Left lobe of liver (tissue), 2 donors: ENCODE data around the gene RNF144B. TPM values are rescaled to one million over a fixed set of nuclear protein-coding genes. Genes with fewer than 3 reads are reported as not detected.
"Not testable (repeated sequence)": the region's sequence is repeated elsewhere in the genome, so short reads cannot be mapped to it uniquely, and the experiment has no call there.

Source experiments
- ATAC-seq: fragments of 200-7000 bp; cut with Tn5 transposase; one replicate; pipeline ENCODE4 v1.9.1; 2020; ENCODE audit warnings: mild to moderate bottlenecking, moderate library complexity
- DNase-seq: peaks from one replicate; pipeline ENCODE4 v3.0.0-alpha.2; 2020; ENCODE audit warnings: low spot score
- total RNA-seq: library from RNA; stranded (reverse); gene quantifications from one replicate; pipeline ENCODE4 v1.2.1, GENCODE V29; 2021
- donor health status: DM: no; HTN: no; CAD: no; lungs with moderate emphysema.
- donor health status: DM: no; HTN: yes; CAD: no.

RNF144B gene
- total RNA-seq, 1 donor from 2014 or later, result 17.5 TPM

DNA sequence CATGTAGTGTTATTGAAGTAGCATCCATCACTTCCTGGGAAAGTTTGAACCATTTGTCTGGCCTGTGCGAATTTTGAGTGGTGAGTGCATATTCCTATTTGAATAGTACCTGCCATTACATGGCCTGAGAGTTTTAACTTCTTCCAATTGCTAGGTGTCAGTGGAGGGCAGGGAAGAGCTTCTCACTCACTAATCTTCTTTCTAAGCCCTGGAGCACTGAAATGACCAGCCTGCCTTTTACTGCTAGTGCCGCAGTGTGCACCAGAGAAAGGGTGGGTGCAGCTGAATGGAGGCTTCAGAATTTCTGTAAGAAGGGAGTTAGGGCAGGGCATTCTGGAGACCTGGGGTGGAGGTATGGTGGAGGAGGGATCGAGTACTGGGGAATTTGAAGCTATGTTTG lies 45.5 kb downstream of the RNF144B start:
- ATAC-seq, result peak; percentile 22
- no peak for DNase-seq

DNA sequence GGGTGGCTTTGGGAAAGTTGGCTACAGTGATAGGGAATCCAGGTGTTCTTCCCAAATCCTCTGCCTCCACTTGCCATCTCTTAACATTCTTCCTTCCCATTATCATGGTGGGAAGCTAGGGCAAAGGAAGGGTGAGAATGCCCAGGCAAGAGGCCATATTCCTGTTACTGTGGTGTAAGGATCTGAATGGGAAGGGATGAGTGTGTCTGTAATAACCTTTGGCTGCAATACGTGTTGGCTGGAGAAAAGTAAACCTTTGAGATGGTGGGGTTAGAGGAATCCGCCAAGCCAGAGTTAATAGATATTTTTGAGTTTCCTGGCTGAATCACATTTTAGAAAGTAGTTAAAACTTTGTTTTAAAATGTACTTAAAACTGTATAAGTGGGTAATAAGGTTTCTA lies 45.9 kb downstream of the RNF144B start:
- peak; percentile 73 for ATAC-seq
- no peak for DNase-seq

DNA sequence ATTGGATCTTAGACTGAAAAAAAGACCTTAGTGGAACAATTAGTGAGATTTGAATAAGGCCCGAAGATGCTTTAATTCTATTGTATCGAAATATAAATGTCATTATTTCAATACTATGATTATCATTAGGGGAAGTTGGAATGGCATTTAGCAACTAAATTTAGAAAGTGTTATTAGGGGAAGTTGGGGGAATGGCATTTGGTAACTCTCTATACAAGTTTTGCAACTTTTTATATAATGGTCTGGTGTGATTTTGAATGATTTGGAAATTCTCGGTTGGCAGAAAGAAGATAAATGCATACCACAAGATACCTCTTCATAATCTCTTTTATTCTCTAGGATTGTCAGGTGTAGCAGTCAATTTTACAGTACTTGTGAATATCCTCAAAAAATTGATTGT lies 49.2 kb downstream of the RNF144B start:
- no peak for ATAC-seq

DNA sequence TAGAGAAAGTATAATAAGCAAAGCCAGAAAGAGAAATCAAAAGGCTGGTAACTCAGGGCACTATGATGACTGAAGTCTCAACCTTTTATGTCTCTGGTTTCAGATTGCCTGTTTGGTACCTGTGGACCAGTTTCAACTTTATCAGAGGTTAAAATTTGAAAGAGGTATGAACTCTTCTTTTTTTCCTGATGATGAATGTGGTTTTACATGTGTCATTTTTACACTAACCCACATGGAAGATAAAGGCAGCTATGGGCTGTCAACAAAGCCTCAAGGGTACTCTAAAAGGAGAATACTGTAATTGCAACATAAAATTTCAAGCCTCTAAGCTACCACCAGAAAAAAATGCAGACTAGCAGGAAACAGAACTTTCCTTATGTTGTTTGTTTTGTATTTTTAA lies 52.4 kb downstream of the RNF144B start:
- ATAC-seq (no peak), DNase-seq (no peak)

More for the DNA sequence above, 49.2 kb downstream of the RNF144B start:
- DNase-seq, result no peak

DNA sequence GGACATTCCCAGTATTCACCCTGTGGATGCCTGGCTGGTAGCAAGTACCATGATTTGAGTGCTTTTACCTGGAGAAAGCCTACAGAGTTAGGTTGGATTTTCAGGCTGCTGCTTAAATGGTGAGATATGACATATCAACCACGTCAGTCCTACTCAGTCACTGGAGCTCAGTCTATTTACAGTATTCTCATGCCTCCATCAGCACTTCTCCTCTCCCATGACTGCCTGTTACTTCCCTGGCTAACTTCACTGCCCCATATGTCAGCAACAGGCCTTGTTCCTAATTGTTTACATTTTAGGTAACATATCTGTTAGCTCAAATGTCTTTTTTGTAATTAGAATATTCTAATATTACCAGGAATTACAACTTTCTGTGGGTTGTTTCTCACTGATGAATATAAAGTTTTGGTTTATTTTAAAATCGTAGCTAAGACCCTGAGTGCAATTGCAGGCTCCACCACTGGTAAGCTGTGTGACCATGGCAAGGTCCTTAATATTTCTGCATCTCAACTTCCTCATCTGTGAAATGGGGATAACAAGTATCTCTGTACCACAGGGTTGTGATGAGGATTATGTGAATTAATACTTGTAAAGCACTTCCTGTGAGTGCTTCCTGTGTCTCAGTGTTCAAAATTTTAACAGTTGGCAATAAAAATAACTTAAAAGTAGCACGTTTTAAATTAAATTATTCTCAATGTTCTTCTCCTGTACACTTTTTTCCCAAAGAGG lies 54.3 kb downstream of the RNF144B start:
- no peak for DNase-seq
- ATAC-seq, result no peak

DNA sequence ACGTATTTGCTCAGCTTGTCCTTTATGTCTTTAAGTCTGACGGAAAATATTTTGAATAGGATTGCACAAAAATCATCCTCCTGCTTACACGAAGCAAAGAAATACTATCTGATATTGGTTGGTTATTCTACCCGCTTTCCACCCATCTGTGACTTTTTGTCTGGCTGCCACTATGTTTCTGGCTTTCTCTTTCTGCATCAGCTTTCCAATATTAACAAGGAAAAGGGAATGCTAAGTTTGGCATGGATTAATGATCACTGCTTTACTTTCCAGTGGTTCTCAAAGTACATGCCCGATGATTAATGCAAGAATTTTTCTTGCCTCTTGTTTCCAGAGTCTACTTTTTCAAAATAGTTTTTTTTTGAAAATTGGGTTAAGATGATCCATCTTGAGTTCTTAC lies 57.0 kb downstream of the RNF144B start:
- ATAC-seq, result no peak
- no peak for DNase-seq

DNA sequence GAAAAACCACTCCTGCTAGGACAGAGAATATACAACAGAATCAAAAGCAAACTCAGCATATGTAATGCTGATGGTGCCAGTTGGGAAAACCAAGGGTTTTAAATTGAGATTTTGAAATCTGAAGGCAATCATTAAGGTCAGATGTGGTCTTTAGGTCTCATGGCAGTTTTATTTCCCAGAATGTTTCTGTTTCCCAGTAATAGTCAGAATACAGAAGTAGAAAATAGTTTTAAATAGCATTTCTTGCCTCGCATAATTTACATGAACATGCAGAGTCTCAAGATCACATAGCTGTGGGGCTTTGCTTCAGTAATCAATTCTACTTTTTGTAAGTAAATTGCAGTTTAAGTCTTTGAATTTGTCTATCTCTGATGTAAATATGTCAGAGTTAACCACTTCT lies 58.1 kb downstream of the RNF144B start:
- DNase-seq (no peak), ATAC-seq (no peak)

DNA sequence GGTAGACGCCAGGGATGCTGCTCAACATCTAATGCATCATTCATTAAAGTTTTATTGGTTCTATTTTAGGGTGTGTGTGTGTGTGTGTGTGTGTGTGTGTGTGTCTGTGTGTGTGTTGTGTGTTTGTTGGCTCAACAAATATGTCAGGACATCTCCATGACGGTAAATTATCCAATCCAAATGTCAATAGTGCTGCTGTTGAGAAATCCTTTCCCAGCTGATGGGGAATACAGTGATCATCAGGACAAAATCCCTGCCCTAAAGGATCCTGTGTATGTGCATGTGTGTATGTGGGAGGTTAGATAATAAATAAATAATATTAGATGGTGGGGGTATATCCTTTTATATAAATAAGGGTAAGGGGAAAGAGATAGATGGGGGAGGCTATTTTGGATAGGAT lies 59.6 kb downstream of the RNF144B start:
- DNase-seq, result no peak
- ATAC-seq, result peak; percentile 48

DNA sequence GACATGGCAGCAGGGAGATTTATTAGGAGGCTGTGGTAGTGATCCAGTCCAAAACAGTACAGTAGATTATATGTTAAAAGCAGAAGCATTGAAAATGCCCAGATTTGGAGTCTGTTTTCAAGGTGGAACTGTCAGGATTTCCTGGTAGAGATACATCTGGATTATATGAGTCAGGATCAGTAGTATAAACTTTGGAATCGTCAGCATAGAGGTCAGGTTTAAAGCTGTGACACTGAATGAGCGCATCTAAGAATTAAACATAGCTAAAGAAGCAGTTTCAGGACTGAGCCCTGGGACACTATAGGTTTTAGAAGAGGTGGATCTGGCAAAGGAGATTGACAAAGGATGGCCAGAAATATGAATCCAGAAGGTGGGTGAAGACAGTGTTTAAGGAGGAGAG lies 60.4 kb downstream of the RNF144B start:
- ATAC-seq, result no peak
- DNase-seq, result no peak

DNA sequence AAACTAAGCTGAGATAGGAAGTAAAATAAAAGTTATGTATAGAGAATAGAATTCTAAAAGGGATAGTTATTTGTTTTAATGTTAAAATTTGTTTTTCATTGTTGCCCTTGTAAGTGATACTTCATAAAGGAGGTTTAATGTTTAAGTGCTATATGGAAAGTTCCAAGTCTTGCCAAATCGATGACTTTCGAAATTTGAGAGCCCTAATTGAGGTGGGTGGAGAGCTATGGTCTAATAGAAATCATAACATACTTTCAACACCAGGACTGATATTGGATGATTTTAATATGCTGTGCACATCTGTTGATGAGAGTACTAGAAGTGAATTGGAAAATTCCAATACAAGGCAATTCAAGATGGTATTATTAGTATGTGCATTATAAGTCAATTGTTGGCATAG lies 64.6 kb downstream of the RNF144B start:
- no peak for ATAC-seq
- DNase-seq, result no peak

DNA sequence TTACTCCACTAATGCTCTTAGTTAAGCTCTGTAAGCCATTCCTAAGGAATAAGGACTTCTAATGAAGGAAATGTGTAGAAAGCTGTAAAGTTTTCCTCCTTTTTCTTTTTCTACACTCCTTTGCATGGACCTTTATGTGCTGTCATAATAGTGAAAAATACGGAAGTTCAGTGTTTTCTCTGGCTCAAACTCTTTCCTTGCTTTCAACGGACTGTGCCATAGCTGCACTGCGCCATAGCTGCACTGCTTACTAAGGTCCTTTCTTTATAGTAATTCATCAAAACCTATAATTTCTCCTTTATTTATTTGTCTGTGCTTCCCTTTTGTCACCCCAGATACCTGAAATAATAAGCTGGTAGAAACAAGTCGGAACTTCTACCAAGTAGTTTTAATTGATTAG lies 67.3 kb downstream of the RNF144B start:
- ATAC-seq (no peak), DNase-seq (no peak)

DNA sequence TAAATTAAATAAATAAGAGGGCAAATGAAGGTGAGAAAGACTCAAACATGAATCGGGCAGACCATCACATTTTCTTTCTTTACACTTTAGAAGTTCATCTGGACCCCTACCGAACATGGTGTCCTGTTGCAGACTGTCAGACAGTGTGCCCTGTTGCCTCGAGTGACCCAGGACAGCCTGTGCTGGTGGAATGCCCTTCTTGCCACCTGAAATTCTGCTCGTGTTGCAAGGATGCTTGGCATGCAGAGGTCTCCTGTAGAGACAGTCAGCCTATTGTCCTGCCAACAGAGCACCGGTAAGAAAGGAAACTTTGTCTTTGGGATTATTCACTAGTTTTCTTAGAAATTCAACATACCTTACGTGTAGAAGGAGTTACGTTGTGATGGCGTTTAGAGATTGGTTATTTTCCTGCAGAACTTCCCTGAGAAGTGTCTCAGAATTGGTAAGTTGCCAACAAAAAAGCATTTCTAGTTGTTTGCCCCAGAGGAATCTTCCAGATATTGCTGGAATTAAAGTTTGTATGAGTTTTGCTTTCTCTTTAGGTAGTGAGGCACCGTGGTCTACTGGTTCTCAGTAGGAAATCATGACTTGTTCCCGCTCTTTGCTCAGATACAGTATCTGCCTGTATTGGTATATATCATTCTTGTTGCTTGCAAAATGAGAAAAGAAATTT lies 70.1 kb downstream of the RNF144B start:
- DNase-seq (no peak), ATAC-seq (peak; percentile 84)

DNA sequence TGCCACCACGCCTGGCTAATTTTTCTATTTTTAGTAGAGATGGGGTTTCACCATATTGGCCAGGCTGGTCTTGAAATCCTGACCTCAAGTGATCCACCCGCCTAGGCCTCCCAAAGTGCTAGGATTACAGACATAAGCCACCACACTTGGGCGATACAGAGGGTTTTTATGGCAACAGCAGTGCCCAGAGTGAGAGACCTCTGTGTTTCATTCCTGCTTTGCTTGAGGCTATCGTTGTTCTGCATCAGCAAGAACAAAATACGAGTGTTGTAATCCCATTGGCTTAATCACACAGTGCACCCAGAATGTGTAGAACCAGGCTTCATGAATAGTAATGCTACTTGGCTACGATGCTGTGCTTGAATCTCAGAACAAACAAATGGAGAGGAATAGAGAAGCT lies 70.9 kb downstream of the RNF144B start:
- ATAC-seq, DNase-seq: not testable (repeated sequence)

DNA sequence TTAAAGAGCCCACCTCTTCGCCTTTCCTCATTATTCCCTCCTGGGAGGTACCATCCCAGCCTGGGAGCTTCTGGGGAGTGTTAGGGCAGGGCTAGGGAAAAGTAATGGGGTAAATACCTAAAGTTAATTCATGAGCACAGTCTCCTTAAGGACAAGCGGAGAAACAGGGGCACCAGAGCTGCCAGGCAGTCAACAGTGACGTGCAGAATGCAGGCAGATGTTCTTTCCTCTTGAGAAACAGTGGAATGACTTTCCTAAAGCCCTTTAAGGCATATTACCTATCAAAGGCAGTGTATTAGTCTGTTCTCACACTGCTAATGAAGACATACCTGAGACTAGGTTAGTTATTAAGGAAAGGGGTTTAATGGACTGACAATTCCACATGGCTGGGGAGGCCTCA lies 76.3 kb downstream of the RNF144B start:
- ATAC-seq (no peak), DNase-seq (no peak)

DNA sequence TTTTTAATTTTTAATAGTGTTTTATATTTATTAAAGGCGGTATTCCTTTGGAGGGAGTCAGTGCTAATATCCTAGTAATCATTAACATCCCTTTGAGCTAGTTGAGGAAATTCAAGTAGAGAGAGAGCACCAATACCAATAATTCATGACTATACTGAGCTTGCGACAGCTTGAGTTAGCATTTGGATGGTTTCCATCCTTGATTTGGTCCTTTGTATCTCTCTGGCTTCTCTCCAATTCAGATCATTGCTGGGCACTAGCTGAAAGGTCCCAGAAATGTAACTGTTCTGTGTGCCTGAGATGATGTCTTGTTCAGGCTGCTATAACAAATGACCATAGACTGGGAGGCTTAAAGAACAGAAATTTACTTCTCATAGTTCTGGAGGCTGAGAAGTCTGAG lies 77.0 kb downstream of the RNF144B start:
- DNase-seq, result no peak
- ATAC-seq, result peak; percentile 47

DNA sequence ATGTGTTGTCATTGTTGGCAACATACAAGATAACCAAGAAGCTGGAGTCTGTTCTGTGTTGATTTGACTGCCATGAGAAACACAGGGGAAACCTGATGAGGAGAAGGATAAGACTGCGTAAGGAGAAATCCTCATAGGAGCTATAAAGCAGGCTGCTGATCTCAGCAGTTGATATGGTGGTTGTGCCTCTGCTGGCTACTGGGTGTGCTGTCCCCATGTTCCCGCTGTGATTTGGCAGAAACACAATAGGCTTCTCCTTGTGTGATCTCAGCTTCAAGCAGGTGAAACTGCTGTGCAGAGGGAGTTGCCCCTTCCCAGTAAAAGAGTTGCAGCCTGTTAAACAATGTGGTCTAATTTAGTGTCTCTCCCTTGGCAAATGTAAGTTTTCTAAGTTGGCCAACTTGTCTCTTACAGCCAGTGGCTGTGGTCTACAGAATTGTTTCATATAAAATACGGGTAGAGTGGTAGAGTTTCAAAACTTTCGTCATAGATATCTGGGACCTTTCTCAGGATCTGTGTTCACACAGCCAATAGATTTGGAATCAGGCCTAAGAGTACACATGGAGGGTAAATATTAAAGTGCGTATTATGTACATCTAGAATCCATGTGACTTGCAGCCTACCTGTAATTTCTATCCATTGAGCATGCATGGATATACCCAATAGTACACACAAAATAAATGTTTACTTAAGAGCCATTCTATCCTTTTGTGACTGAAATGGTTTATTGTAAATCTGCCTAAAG lies 78.4 kb downstream of the RNF144B start:
- ATAC-seq, result peak; percentile 46
- DNase-seq, result no peak

DNA sequence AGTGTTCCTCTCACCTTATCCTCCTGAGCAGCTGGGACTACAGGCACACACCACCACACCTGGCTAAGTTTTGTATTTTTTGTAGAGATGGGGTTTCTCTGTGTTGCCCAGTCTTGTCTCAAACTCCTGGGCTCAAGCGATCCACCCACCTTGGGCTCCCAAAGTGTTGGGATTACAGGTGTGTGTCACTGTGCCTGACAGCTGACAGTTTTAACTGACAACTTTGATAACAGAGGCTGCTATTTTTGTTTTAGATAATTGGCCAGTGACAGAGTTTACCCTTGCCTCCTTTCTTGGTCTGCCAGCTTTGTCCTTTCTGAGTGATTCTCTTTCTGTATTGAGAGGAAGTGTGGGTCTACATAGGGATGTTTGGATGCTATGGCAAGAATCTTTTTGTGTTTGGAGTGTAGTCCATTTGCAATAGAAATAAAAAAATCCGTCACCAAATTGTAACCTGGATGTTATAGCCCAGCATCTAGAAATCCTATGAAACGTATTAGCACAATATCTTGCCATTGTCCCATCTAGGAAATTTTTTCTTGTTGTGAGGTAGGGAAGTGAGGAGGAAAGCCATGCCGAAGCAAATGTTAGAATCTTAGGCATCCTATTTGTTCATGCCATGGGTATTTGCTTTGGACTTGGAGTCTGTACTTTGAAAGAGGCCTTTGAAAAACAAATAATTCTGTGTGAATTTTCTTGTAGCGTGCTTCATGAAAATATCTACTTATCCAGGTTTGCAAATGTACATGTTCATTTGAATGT lies 80.8 kb downstream of the RNF144B start:
- ATAC-seq (peak; percentile 38), DNase-seq (no peak)

DNA sequence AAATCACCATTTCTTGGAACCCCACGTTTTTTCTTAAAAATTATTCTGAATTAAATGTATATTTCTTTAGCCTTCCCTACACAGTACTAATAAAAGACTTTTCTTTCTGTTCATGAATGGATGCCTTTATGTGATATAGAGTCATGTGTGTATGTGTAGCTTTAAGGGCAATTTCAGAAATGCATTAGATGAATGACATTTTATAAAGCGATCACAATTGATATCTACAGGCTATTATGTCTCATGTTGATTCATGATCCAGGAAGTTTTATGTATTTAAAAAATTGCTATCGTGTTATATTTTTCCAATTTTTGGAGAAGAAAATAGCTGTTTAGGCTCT lies 81.3 kb downstream of the RNF144B start:
- DNase-seq (no peak), ATAC-seq (no peak)

DNA sequence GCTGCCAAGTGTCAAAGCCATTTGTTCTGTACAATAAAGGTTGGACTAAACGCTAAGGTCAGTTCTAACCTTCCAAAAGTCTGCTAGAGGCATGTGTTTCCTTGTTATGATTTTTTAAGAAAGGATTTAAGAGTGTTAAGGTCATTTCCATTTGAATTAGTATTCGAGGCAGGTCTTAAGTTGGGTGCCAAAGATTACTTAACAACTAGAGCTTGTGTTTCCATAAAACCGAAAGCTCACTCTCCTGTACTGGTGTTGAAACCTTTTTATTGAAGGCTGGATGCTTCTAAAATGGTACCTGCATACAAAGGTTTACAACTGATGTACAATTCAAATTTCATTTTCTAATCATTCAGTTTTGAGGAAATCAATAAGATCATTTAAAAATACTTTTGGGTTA lies 82.4 kb downstream of the RNF144B start:
- DNase-seq (no peak), ATAC-seq (no peak)

DNA sequence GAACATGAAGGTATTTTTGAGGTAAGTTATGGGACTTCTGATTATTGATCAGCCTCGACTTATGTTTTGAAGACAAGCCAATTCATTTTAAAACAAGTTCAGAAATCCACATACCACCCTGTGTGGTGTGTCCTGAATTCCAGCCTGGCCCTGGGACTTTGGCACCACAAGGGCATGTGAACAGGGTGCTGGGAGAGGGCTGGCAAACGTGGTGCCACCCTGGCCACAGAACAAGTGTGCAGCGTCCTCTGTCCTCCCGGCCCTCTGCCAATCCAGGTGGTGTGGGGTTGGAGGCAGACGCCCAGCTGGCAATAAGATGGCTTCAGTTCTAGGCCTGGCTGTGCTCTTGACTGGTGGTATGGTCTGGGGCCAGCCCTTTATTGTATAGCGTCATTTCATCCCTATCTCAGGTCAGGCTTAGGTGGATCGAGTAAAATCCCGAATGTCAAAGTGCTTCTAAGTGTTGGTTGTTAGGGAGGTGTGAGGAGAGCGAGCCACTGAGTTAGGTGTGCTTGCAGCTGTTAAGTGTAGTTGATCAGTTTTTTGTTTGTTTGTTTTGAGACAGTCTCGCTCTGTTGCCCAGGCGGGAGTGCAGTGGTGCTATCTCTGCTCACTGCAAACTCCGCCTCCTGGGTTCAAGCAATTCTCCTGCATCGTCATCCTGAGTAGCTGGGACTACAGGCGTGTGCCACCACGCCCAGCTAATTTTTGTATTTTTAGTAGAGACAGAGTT lies 84.2 kb downstream of the RNF144B start:
- DNase-seq (peak; percentile 97), ATAC-seq (peak; percentile 93)

DNA sequence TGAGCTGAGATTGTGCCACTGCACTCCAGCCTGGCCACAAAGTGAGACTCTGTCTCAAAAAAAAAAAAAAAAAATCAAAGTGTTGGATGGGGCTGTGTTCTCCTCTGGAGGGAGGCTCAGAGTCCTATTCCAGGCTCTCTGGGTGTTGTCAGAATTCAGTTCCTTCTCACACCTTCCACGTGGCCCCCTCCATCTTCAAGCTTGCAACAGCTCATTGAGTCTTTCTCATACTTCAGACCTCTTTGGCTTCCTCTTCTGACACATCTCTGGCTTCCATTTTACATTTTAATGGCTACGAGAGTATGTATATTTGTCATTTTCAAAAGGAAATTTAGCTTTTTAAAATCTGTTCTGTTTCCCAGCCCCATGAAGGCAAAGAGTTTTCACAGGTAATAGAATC lies 85.8 kb downstream of the RNF144B start:
- no peak for DNase-seq
- no peak for ATAC-seq
